Keratinocyte (primary cell): ENCODE measurements around the gene CA14.
"Not testable (repeated sequence)": the region's sequence is repeated elsewhere in the genome, so short reads cannot be mapped to it uniquely, and the experiment has no call there.

Experiments
- EZH2 ChIP-seq: IDR thresholded peaks from one replicate; pipeline ENCODE4 v1.6.1; 2012; ENCODE audit warnings: inconsistent platforms, mild to moderate bottlenecking, low read length, moderate library complexity
- TF ChIP-seq, protein P1 (sequence below), 3 experiments: IDR thresholded peaks in 1 of 3; conservative IDR thresholded peaks in 1 of 3; optimal IDR thresholded peaks in 1 of 3; 2 replicates in 2 of 3; 3 replicates in 1 of 3; pipeline versions ENCODE3 to v1.5.1; 2011; ENCODE audit warnings: low read length in 3 of 3, mild to moderate bottlenecking in 3 of 3, moderate library complexity in 2 of 3, control low read depth in 1 of 3, inconsistent platforms in 1 of 3; ENCODE audit not compliant: insufficient read depth in 2 of 3; ENCODE audit errors: extremely low read depth in 1 of 3

DNA sequence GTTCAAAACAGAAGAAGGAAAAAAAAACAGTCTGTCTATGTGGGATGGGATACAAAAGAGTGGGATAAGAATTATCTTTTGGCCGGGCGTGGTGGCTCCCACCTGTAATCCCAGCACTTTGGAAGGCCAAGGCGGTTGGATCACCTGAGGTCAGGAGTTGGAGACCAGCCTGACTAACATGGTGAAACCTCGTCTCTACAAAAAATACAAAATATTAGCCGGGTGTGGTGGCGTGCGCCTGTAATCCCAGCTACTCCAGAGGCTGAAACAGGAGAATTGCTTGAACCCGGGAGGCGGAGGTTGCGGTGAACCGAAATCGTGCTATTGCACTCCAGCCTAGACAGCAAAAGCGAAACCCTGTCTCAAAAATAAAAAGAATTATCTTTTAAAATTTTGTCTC is 20.4 kb upstream of the CA14 start:
- TF ChIP-seq, protein P1, sequence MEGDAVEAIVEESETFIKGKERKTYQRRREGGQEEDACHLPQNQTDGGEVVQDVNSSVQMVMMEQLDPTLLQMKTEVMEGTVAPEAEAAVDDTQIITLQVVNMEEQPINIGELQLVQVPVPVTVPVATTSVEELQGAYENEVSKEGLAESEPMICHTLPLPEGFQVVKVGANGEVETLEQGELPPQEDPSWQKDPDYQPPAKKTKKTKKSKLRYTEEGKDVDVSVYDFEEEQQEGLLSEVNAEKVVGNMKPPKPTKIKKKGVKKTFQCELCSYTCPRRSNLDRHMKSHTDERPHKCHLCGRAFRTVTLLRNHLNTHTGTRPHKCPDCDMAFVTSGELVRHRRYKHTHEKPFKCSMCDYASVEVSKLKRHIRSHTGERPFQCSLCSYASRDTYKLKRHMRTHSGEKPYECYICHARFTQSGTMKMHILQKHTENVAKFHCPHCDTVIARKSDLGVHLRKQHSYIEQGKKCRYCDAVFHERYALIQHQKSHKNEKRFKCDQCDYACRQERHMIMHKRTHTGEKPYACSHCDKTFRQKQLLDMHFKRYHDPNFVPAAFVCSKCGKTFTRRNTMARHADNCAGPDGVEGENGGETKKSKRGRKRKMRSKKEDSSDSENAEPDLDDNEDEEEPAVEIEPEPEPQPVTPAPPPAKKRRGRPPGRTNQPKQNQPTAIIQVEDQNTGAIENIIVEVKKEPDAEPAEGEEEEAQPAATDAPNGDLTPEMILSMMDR (optimal IDR thresholded peaks at IDR 0.05 in 1 of 3, IDR thresholded peaks at IDR 0.05 in 1 of 3, conservative IDR thresholded peaks at IDR 0.05 in 1 of 3; ENCODE audit: extremely low read depth in 1 of 3, insufficient read depth in 2 of 3, low read length in 3 of 3), result not testable (repeated sequence)
- TF ChIP-seq EZH2, result not testable (repeated sequence)
